GM21737 (cell line): ENCODE data around the gene EPYC.
A peak's percentile ranks its signal among the peaks of the same experiment; 100 is the strongest.

Source experiments
- ATAC-seq: cut with Tn5 transposase; IDR thresholded peaks from one replicate; pipeline ENCODE4 v1.9.1; 2021; ENCODE audit warnings: mild to moderate bottlenecking, moderate library complexity; ENCODE audit not compliant: unreplicated experiment

EPYC gene

GRCh38 chr12:91004872-91005271 lies at the start of gene EPYC:
TSS of gene EPYC (minus strand) at chr12:91004972. CDS start at chr12:91002565, 2,407 bp downstream.
- ATAC-seq, result no peak

- ATAC-seq, result no peak
Measured at GRCh38 chr12:91053951-91054715, 49.4 kb upstream of the EPYC start.

- no peak for ATAC-seq
Measured at GRCh38 chr12:91052026-91052425, 47.3 kb upstream of the EPYC start.

- ATAC-seq, result no peak
Measured at GRCh38 chr12:91044586-91044985, 39.8 kb upstream of the EPYC start.

GRCh38 chr12:91043408-91043807 lies 38.6 kb upstream of the EPYC start:
- no peak for ATAC-seq

GRCh38 chr12:91040096-91040755 lies 35.5 kb upstream of the EPYC start:
- ATAC-seq, result no peak

GRCh38 chr12:91037276-91037675 lies 32.5 kb upstream of the EPYC start:
- no peak for ATAC-seq

GRCh38 chr12:91033251-91033650 lies 28.5 kb upstream of the EPYC start:
- no peak for ATAC-seq

- ATAC-seq, result no peak
Measured at GRCh38 chr12:91023326-91024004, 18.7 kb upstream of the EPYC start.

GRCh38 chr12:91021076-91021475 lies 16.3 kb upstream of the EPYC start:
- ATAC-seq, result no peak

GRCh38 chr12:91019455-91019854 lies 14.7 kb upstream of the EPYC start:
- ATAC-seq, result no peak

- ATAC-seq, result no peak
Measured at GRCh38 chr12:91017511-91018263, 12.9 kb upstream of the EPYC start.

- ATAC-seq, result no peak
Measured at GRCh38 chr12:91017043-91017442, 12.3 kb upstream of the EPYC start.

GRCh38 chr12:91009319-91009950 lies 4.7 kb upstream of the EPYC start:
- ATAC-seq, result peak; percentile 75

GRCh38 chr12:91007531-91008290 lies 2.9 kb upstream of the EPYC start:
- peak; percentile 76 for ATAC-seq

- ATAC-seq, result no peak
Measured at GRCh38 chr12:91003737-91004136, 1.0 kb downstream of the EPYC start.

- no peak for ATAC-seq
Measured at GRCh38 chr12:91001306-91001705, 3.5 kb downstream of the EPYC start.

GRCh38 chr12:90999966-91000365 lies 4.8 kb downstream of the EPYC start:
- ATAC-seq, result no peak

- no peak for ATAC-seq
Measured at GRCh38 chr12:90999527-90999926, 5.2 kb downstream of the EPYC start.

GRCh38 chr12:90995010-90995409 lies 9.8 kb downstream of the EPYC start:
- no peak for ATAC-seq
